Measurements from ENCODE around the gene CD6. TPM values are rescaled to one million over a fixed set of nuclear protein-coding genes. Genes with fewer than 3 reads are reported as not detected.

CD6 gene
- total RNA-seq, 4 donors from 2014 or later: 0.16 to 0.25 TPM; not detected in 2

- Histone ChIP-seq H3K9me3 (no peaks in the 10 kb centered on the region), H3K27me3 (no peaks in the 10 kb centered on the region), H3K36me3 (no peaks in the 10 kb centered on the region), H3K4me1 (no peaks in the 10 kb centered on the region), H3K4me3 (no peak overlapping the region), H3K27ac (no peak overlapping the region)
- no peak for DNase-seq
- in situ Hi-C loops (cut with MboI; ENCODE audit: low sequenced_read_pairs in 4 of 4) (loop anchor here in 1 of 4 donors (25.0 kb wide), 1 partner anchor 101 kb away; no protein-coding TSS in a partner anchor), intact Hi-C loops (cut with DNase I; ENCODE audit: low total_unique reads) (no loop called here)
- TF ChIP-seq, protein P1, sequence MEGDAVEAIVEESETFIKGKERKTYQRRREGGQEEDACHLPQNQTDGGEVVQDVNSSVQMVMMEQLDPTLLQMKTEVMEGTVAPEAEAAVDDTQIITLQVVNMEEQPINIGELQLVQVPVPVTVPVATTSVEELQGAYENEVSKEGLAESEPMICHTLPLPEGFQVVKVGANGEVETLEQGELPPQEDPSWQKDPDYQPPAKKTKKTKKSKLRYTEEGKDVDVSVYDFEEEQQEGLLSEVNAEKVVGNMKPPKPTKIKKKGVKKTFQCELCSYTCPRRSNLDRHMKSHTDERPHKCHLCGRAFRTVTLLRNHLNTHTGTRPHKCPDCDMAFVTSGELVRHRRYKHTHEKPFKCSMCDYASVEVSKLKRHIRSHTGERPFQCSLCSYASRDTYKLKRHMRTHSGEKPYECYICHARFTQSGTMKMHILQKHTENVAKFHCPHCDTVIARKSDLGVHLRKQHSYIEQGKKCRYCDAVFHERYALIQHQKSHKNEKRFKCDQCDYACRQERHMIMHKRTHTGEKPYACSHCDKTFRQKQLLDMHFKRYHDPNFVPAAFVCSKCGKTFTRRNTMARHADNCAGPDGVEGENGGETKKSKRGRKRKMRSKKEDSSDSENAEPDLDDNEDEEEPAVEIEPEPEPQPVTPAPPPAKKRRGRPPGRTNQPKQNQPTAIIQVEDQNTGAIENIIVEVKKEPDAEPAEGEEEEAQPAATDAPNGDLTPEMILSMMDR (IDR thresholded peaks at IDR 0.05 in 4 of 5, conservative IDR thresholded peaks at IDR 0.05 in 1 of 5): no peak
- TF ChIP-seq POLR2A (IDR thresholded peaks at IDR 0.05): no peak
- no peak for ATAC-seq
Measured at GRCh38 chr11:60985991-60986915, 14.8 kb downstream of the CD6 start.

DNA sequence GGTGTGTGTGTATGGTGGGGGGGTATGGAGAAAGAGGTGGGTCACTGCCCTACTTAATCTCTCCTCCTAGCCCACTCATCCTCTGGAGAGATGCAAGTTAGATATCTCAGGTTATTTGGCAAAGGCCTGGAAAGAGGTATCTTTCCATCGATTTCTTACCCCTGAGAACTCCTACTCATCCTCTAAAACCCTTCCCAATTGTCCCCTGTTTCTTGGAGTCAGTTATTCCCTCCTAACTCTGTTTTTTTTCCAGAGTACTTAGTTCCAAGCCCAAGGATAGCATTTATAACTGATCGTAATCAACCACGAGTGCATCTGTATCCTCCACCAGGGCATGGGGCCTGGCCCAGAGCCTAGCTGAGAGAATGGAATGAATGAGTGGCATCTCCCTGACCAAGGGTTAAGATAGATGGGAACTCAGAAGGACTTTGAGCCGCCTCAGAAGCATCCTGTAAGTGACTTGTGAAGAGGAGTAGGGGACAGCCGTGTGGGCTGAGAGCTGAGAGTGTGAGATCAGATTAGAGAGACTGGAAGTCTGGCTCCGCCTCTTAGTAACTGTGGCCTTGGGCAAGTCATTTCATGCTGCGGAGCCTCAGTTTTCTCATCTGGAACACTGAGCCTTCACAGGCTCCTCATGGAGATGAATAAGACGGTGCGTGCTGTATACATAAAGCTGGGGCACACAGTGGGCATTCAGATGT, 16.2 kb downstream of the CD6 start:
- in situ Hi-C loops (cut with MboI; ENCODE audit: low sequenced_read_pairs in 4 of 4): loop anchor here in 1 of 4 donors (25.0 kb wide), 1 partner anchor 100 kb away; no protein-coding TSS in a partner anchor

DNA sequence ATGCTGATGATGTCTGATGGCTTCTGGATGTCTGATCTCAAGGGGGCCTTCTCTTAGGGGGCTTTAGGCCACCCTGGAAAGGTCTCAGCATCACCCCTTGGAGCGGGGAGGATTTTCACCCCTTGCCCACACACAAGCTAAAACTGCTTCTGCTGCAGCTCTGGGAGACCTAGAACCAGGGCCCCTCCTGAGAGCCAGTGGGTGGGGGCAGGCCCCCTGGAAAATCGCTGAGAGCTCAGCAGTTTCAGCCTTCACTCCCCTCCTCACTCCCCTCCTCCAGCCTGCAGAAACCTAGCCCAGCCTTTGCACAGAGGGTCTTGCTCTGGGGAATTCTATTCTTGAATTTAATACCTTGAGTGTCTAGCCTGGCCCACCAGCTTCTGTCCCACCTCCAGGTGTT, 17.2 kb downstream of the CD6 start:
- Histone ChIP-seq H3K27me3 (peaks cover 0 to 6% (median 0%) of the 10 kb centered on the region in 3 donors), H3K27ac (no peak overlapping the region), H3K9me3 (no peaks in the 10 kb centered on the region), H3K4me1 (no peaks in the 10 kb centered on the region), H3K36me3 (no peaks in the 10 kb centered on the region), H3K4me3 (no peak overlapping the region)
- no peak for TF ChIP-seq POLR2A (IDR thresholded peaks at IDR 0.05)
- TF ChIP-seq, protein P1 (IDR thresholded peaks at IDR 0.05 in 4 of 5, conservative IDR thresholded peaks at IDR 0.05 in 1 of 5): no peak
- DNase-seq (no peak), ATAC-seq (no peak)
- intact Hi-C loops (cut with DNase I; ENCODE audit: low total_unique reads): no loop called here
- in situ Hi-C loops (cut with MboI; ENCODE audit: low sequenced_read_pairs in 4 of 4): loop anchor here in 1 of 4 donors (25.0 kb wide), 1 partner anchor 99 kb away; no protein-coding TSS in a partner anchor

More for the DNA sequence above, 16.2 kb downstream of the CD6 start:
- Histone ChIP-seq H3K9me3 (no peaks in the 10 kb centered on the region), H3K27ac (no peak overlapping the region), H3K4me1 (no peaks in the 10 kb centered on the region), H3K36me3 (no peaks in the 10 kb centered on the region), H3K4me3 (no peak overlapping the region), H3K27me3 (peaks cover 0 to 6% (median 0%) of the 10 kb centered on the region in 3 donors)
- ATAC-seq (no peak), DNase-seq (no peak)
- intact Hi-C loops (cut with DNase I; ENCODE audit: low total_unique reads): no loop called here
- no peak for TF ChIP-seq POLR2A (IDR thresholded peaks at IDR 0.05)
- TF ChIP-seq, protein P1 (IDR thresholded peaks at IDR 0.05 in 4 of 5, conservative IDR thresholded peaks at IDR 0.05 in 1 of 5): no peak

GRCh38 chr11:60989093-60989650, 17.7 kb downstream of the CD6 start:
- H3K4me1 ChIP-seq: no peaks in the 10 kb centered on the region
- in situ Hi-C loops (cut with MboI; ENCODE audit: low sequenced_read_pairs in 4 of 4): loop anchor here in 1 of 4 donors (25.0 kb wide), 1 partner anchor 98 kb away; no protein-coding TSS in a partner anchor
- no peak overlapping the region for H3K4me3 ChIP-seq
- H3K27ac ChIP-seq: no peak overlapping the region
- no peaks in the 10 kb centered on the region for H3K9me3 ChIP-seq
- no peak for DNase-seq
- no peak for TF ChIP-seq POLR2A (IDR thresholded peaks at IDR 0.05)
- TF ChIP-seq, protein P1 (IDR thresholded peaks at IDR 0.05 in 4 of 5, conservative IDR thresholded peaks at IDR 0.05 in 1 of 5): no peak
- H3K27me3 ChIP-seq: peaks cover 0 to 6% (median 0%) of the 10 kb centered on the region in 3 donors
- H3K36me3 ChIP-seq: no peaks in the 10 kb centered on the region
- intact Hi-C loops (cut with DNase I; ENCODE audit: low total_unique reads): no loop called here
- no peak for ATAC-seq
